ENCODE measurements around the gene GPR148. TPM values are rescaled to one million over a fixed set of nuclear protein-coding genes. Genes with fewer than 3 reads are reported as not detected.
"Not testable (repeated sequence)": the region's sequence is repeated elsewhere in the genome, so short reads cannot be mapped to it uniquely, and the experiment has no call there.

Gene GPR148, protein sequence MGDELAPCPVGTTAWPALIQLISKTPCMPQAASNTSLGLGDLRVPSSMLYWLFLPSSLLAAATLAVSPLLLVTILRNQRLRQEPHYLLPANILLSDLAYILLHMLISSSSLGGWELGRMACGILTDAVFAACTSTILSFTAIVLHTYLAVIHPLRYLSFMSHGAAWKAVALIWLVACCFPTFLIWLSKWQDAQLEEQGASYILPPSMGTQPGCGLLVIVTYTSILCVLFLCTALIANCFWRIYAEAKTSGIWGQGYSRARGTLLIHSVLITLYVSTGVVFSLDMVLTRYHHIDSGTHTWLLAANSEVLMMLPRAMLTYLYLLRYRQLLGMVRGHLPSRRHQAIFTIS
- total RNA-seq (not detected), total RNA-seq (0 to 0.07 (median 0) reads per million in 29 experiments)
- 0.09 TPM for total RNA-seq (2013)

DNA sequence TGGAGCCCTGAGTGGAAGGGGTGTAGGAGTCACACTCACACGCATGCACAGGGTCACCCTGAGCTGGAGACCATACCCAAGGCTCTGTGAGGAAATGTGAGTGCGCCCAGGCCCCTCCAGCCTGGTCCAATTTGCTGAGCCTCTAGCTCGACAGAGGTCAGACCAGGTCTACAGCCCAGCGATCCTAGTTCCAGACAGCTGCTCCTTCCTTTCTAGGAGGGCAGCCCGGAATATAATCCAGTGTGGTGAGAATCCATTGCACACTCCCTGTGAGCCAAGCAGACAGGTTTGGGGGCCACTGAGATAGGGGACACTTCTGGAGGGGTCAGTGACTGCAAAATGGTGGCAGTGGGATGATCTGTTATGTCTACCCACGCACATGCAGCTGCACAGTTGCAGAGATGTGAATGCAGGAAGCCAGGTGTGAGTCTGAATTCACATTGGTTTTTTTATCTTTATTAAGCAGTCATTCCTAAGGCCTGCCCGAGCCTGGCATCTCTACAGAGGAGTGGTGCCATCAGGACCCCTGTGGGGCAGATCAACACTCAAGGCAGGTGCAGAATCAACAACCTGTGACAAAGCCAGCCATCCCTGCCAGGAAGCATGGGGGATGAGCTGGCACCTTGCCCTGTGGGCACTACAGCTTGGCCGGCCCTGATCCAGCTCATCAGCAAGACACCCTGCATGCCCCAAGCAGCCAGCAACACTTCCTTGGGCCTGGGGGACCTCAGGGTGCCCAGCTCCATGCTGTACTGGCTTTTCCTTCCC lies at the start of gene GPR148:
GPR148 (plus strand) TSS at position 522 of the 768 bp plus-strand sequence; CDS start at position 604, 82 bp downstream.
- WGBS (ENCODE audit: insufficient coverage), result 69% methylated on average over 7 of the region's 8 CpGs
- peak within 1 kb of the TSS; percentile 66 to 83 (median 80) for H3K4me3 Mint-ChIP-seq
- POLR2A ChIA-PET, result interaction anchor here in 1 of 2 donors (0.5 kb wide), 1 partner anchor 765 kb away, joined by 5 read pairs; no protein-coding TSS in a partner anchor

DNA sequence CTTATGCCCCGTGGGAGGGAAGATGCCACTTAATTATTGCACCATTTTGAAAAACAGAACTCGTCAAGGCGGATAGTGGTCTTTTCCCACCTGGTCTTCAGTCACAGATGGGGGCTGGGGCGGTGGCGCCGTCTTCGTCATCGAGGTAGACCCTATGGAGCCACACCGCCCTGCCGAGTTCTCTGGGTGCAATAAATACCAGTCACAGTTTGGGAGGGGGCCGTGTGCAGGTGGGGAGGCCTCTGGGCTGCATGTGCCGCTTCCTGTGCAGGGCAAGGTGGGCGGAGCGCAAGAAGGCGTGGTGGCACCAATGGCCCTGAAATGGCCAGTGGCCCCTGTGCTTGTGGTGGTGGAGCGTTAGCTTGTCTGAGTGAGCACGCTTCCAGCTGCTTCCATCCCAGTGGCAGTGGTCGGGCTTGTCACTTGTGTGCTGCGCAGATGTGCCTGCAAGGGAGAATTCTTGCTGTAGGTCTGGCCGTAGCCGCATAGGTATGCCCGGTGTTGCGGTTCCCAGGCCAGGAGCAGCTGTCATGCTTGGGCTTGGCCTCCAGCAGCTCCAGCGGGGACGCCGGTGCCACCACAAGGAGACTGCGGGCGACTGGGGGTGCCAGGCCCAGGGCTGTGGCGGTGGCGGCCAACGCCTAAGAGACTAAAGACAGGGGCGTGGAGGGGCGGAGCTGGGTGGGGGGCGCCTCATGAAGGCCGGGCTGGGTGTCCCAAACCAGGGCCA lies 36.7 kb upstream of the GPR148 start:
- H3K27me3 Mint-ChIP-seq, result peaks cover 4 to 11% of the 10 kb centered on the region in 2 donors
- CTCF ChIA-PET; H3K9me3 ChIP-seq; H3K4me1 Mint-ChIP-seq; H3K36me3 ChIP-seq (ENCODE audit: control insufficient read depth in 2 of 2, extremely low read depth in 1 of 2, insufficient read depth in 1 of 2, low read length in 1 of 2); DNase-seq; H3K27me3 ChIP-seq (replicated peaks in 1 of 2; ENCODE audit: control insufficient read depth in 2 of 2, extremely low read depth in 1 of 2, insufficient read depth in 2 of 2, low read length in 1 of 2); H3K27ac Mint-ChIP-seq; H3K4me1 ChIP-seq (ENCODE audit: control insufficient read depth in 1 of 2, extremely low read depth in 1 of 2, insufficient read depth in 2 of 2, low read length in 2 of 2); H3K4me3 ChIP-seq (ENCODE audit: control insufficient read depth in 1 of 2, extremely low read depth in 1 of 2, low read length in 1 of 2); POLR2A ChIA-PET; H3K4me3 Mint-ChIP-seq; H3K9me3 Mint-ChIP-seq; H3K36me3 Mint-ChIP-seq; H3K27ac ChIP-seq (ENCODE audit: low read length); ATAC-seq (replicated peaks in 1 of 4): not testable (repeated sequence)
- 61% methylated on average over 5 of the region's 35 CpGs for WGBS (ENCODE audit: insufficient coverage)

More for the DNA sequence above, at the start of gene GPR148:
- CTCF ChIA-PET, result interaction anchor here (0.6 to 1.8 kb wide), 3 partner anchors 12 to 279 kb away, joined by 3 to 5 read pairs (median 4); no protein-coding TSS in a partner anchor
- DNase-seq (peak in 2 of 35 experiments; percentile 4 to 33), ATAC-seq (replicated peaks in 1 of 4) (no peak)
- peak within 1 kb of the TSS; percentile 88 for H3K27ac ChIP-seq (ENCODE audit: low read length)
- peaks cover 0 to 30% of the 10 kb centered on the region in 2 experiments for H3K4me1 ChIP-seq (ENCODE audit: control insufficient read depth in 1 of 2, extremely low read depth in 1 of 2, insufficient read depth in 2 of 2, low read length in 2 of 2)
- H3K36me3 ChIP-seq (ENCODE audit: control insufficient read depth in 2 of 2, extremely low read depth in 1 of 2, insufficient read depth in 1 of 2, low read length in 1 of 2), result no peaks in the 10 kb centered on the region
- peaks cover 0 to 18% (median 14%) of the 10 kb centered on the region in 3 donors for H3K4me1 Mint-ChIP-seq
- peak within 1 kb of the TSS in 1 of 2 donors; percentile 78 for H3K4me3 ChIP-seq (ENCODE audit: control insufficient read depth in 1 of 2, extremely low read depth in 1 of 2, low read length in 1 of 2)
- H3K9me3 Mint-ChIP-seq, result peaks cover 0 to 5% (median 0%) of the 10 kb centered on the region in 3 donors
- peak within 1 kb of the TSS; percentile 82 to 92 for H3K27ac Mint-ChIP-seq
- peaks cover 0 to 2% of the 10 kb centered on the region in 2 experiments for H3K27me3 ChIP-seq (replicated peaks in 1 of 2; ENCODE audit: control insufficient read depth in 2 of 2, extremely low read depth in 1 of 2, insufficient read depth in 2 of 2, low read length in 1 of 2)
- H3K36me3 Mint-ChIP-seq, result no peaks in the 10 kb centered on the region
- H3K27me3 Mint-ChIP-seq, result no peaks in the 10 kb centered on the region
- H3K9me3 ChIP-seq, result no peaks in the 10 kb centered on the region

DNA sequence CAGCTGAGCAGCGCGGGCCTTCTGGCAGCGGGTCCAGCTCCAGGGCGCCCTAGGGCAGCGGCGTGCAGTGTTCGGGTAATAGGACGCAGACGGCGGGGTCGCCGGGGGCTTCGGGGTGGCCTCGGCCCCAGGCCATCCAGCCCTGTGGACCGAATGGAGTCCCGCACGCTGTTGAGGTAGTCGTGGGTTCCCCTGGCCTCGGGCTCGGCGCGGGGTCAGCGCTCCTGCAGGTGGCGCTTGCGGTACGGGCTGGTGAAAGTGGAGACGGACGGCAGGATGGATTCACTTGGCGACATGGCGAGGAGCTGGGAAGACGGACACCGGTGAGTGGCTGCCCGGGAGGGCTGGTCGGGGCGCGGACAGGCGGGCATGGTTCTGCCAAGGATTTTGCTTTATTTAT lies 35.4 kb upstream of the GPR148 start:
- H3K27me3 ChIP-seq (replicated peaks in 1 of 2; ENCODE audit: control insufficient read depth in 2 of 2, extremely low read depth in 1 of 2, insufficient read depth in 2 of 2, low read length in 1 of 2); H3K4me1 Mint-ChIP-seq; H3K9me3 ChIP-seq; H3K4me3 ChIP-seq (ENCODE audit: control insufficient read depth in 1 of 2, extremely low read depth in 1 of 2, low read length in 1 of 2); H3K27ac Mint-ChIP-seq; H3K27ac ChIP-seq (ENCODE audit: low read length); H3K4me3 Mint-ChIP-seq; H3K9me3 Mint-ChIP-seq; H3K4me1 ChIP-seq (ENCODE audit: control insufficient read depth in 1 of 2, extremely low read depth in 1 of 2, insufficient read depth in 2 of 2, low read length in 2 of 2); H3K36me3 Mint-ChIP-seq; H3K36me3 ChIP-seq (ENCODE audit: control insufficient read depth in 2 of 2, extremely low read depth in 1 of 2, insufficient read depth in 1 of 2, low read length in 1 of 2); ATAC-seq (replicated peaks in 1 of 4); POLR2A ChIA-PET; CTCF ChIA-PET: not testable (repeated sequence)
- DNase-seq, result peak in 2 of 35 experiments; percentile 5 to 6
- whole genome bisulfite sequencing (ENCODE audit: insufficient coverage), result 9% methylated on average over 10 of the region's 37 CpGs
- H3K27me3 Mint-ChIP-seq, result peaks cover 4 to 11% of the 10 kb centered on the region in 2 donors

DNA sequence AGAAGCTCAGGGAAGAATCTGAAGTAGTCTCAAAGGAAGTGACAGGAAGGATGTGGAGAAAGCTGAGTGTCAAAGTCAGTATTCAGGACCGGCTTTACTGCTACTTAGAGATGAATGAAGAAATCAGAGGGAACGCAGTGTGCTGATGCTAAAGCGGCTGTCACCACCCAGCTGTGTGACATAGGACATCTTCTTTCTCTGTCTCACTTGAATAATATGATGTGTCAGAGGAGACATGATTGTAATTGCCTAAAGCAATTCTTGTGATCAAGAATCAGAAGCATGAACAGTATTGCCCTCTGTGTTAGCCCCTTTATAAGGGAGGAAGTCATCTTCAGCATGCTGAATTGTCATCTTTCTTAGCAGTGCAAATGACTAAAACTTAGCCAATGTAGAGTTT lies 25.6 kb upstream of the GPR148 start:
- ATAC-seq (replicated peaks in 1 of 4), result not testable (repeated sequence)
- WGBS (ENCODE audit: insufficient coverage), result no CpG with 5 or more reads among the region's 3 CpGs

DNA sequence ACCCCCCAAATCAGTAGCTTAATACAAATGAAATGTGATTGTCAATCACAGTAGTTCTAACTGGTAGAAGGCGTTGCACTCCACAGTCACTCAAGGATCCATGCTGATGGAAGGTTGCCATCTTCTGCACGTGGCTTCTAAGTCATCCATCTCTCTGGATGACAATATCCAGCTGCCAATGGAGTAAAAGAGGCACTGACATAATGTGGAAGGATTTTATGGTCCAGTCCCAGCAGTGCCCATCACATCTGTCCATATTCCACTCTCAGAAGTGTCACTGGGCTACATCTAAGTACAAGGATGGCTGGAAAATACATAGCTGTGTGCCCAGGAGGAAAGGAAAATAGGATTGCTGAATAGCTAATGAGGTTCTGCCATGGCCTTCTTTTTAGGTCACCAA lies 14.1 kb upstream of the GPR148 start:
- ATAC-seq (replicated peaks in 1 of 4); H3K27me3 Mint-ChIP-seq; H3K4me3 Mint-ChIP-seq; H3K4me1 Mint-ChIP-seq; H3K27ac Mint-ChIP-seq; H3K36me3 ChIP-seq (ENCODE audit: control insufficient read depth in 2 of 2, extremely low read depth in 1 of 2, insufficient read depth in 1 of 2, low read length in 1 of 2); H3K27me3 ChIP-seq (replicated peaks in 1 of 2; ENCODE audit: control insufficient read depth in 2 of 2, extremely low read depth in 1 of 2, insufficient read depth in 2 of 2, low read length in 1 of 2); POLR2A ChIA-PET; H3K4me3 ChIP-seq (ENCODE audit: control insufficient read depth in 1 of 2, extremely low read depth in 1 of 2, low read length in 1 of 2); H3K9me3 Mint-ChIP-seq; H3K27ac ChIP-seq (ENCODE audit: low read length); CTCF ChIA-PET; H3K4me1 ChIP-seq (ENCODE audit: control insufficient read depth in 1 of 2, extremely low read depth in 1 of 2, insufficient read depth in 2 of 2, low read length in 2 of 2); H3K9me3 ChIP-seq; H3K36me3 Mint-ChIP-seq; DNase-seq: not testable (repeated sequence)
- no CpG with 5 or more reads among the region's 2 CpGs for WGBS (ENCODE audit: insufficient coverage)

More for the DNA sequence above, 25.6 kb upstream of the GPR148 start:
- CTCF ChIA-PET; H3K4me3 ChIP-seq (ENCODE audit: control insufficient read depth in 1 of 2, extremely low read depth in 1 of 2, low read length in 1 of 2); H3K36me3 Mint-ChIP-seq; H3K4me1 Mint-ChIP-seq; H3K9me3 ChIP-seq; H3K36me3 ChIP-seq (ENCODE audit: control insufficient read depth in 2 of 2, extremely low read depth in 1 of 2, insufficient read depth in 1 of 2, low read length in 1 of 2); POLR2A ChIA-PET; H3K9me3 Mint-ChIP-seq; H3K4me3 Mint-ChIP-seq; DNase-seq; H3K27me3 ChIP-seq (replicated peaks in 1 of 2; ENCODE audit: control insufficient read depth in 2 of 2, extremely low read depth in 1 of 2, insufficient read depth in 2 of 2, low read length in 1 of 2); H3K27ac Mint-ChIP-seq; H3K4me1 ChIP-seq (ENCODE audit: control insufficient read depth in 1 of 2, extremely low read depth in 1 of 2, insufficient read depth in 2 of 2, low read length in 2 of 2); H3K27ac ChIP-seq (ENCODE audit: low read length): not testable (repeated sequence)
- peaks cover 8 to 11% of the 10 kb centered on the region in 2 donors for H3K27me3 Mint-ChIP-seq

DNA sequence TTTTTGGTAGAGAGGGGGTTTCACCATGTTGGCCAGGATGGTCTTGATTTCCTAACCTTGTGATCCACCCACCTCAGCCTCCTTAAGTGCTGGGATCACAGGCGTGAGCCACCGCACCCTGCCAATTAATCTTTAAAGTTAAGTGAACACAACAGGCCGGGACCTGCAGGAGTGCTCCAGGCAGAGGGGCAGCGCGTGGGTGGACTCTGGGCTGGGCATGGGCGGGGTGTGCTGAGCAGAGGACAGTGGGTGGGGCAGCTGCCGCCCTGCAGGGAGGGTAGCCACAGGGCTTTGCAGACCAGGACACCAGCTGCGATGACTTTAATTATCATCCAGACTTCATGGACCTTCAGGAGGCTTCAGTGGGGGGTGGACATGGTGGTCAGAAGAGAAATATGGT lies 8.8 kb upstream of the GPR148 start:
- ChIA-PET POLR2A (no interaction called here), CTCF (no interaction called here)
- Mint-ChIP-seq H3K27me3 (peaks cover 12 to 15% of the 10 kb centered on the region in 2 donors), H3K4me3 (no peak overlapping the region), H3K9me3 (peaks cover 0 to 5% (median 4%) of the 10 kb centered on the region in 3 donors), H3K36me3 (no peaks in the 10 kb centered on the region), H3K4me1 (no peaks in the 10 kb centered on the region), H3K27ac (no peak overlapping the region)
- no peak overlapping the region for H3K27ac ChIP-seq (ENCODE audit: low read length)
- no peaks in the 10 kb centered on the region for H3K9me3 ChIP-seq
- no peak overlapping the region for H3K4me3 ChIP-seq (ENCODE audit: control insufficient read depth in 1 of 2, extremely low read depth in 1 of 2, low read length in 1 of 2)
- no peaks in the 10 kb centered on the region for H3K4me1 ChIP-seq (ENCODE audit: control insufficient read depth in 1 of 2, extremely low read depth in 1 of 2, insufficient read depth in 2 of 2, low read length in 2 of 2)
- DNase-seq, result no peak
- no peak for ATAC-seq (replicated peaks in 1 of 4)
- WGBS (ENCODE audit: insufficient coverage), result 93% methylated on average over 3 of the region's 8 CpGs
- H3K27me3 ChIP-seq (replicated peaks in 1 of 2; ENCODE audit: control insufficient read depth in 2 of 2, extremely low read depth in 1 of 2, insufficient read depth in 2 of 2, low read length in 1 of 2), result peaks cover 0 to 8% of the 10 kb centered on the region in 2 experiments
- H3K36me3 ChIP-seq (ENCODE audit: control insufficient read depth in 2 of 2, extremely low read depth in 1 of 2, insufficient read depth in 1 of 2, low read length in 1 of 2), result no peaks in the 10 kb centered on the region

Measured in T-cell (primary cell).